HepG2 (cell line): ENCODE data around the gene GNG10. TPM values are rescaled to one million over a fixed set of nuclear protein-coding genes. Genes with fewer than 3 reads are reported as not detected.

Experiments used
- AGO2 ChIP-seq: fragments of 200-400 bp; formaldehyde crosslinking; optimal IDR thresholded peaks from 2 replicates; pipeline ENCODE3; 2017; ENCODE audit warnings: mild to moderate bottlenecking, low read depth, low read length, moderate library complexity
- ATF1 ChIP-seq: IDR thresholded peaks from 2 replicates; pipeline ENCODE4 v1.6.1; 2016; ENCODE audit warnings: mild to moderate bottlenecking, control low read depth
- CEBPB ChIP-seq: IDR thresholded peaks from 2 replicates; pipeline ENCODE4 v1.6.1; 2011; ENCODE audit warnings: low read depth, low read length, improper control_type of control experiment, borderline replicate concordance
- CREB1 ChIP-seq, 2 experiments: fragments of 450-650 bp in 1 of 2; IDR thresholded peaks; 2 replicates each; pipeline ENCODE4 v1.6.1; 2016 to 2017; ENCODE audit warnings: control low read depth in 1 of 2, mild to moderate bottlenecking in 1 of 2, missing compliant biosample characterization in 1 of 2, missing genetic modification characterization in 1 of 2
- DDIT3 ChIP-seq: sonication (generic); formaldehyde crosslinking; IDR thresholded peaks from 2 replicates; pipeline ENCODE4 v1.4.0; 2020; ENCODE audit warnings: mild to moderate bottlenecking, missing genetic modification reagents
- FOSL2 ChIP-seq: sonication (generic); formaldehyde crosslinking; IDR thresholded peaks from 2 replicates; pipeline ENCODE4 v1.4.0; 2020; ENCODE audit warnings: missing genetic modification reagents
- GATAD2A ChIP-seq: IDR thresholded peaks from 2 replicates; pipeline ENCODE4 v1.6.1; 2016
- HNF4G ChIP-seq, 2 experiments: sonication (generic) in 1 of 2; formaldehyde crosslinking in 1 of 2; IDR thresholded peaks; 2 replicates each; pipeline versions ENCODE4 v1.4.0 to v1.6.1; 2011 to 2020; ENCODE audit warnings: borderline replicate concordance in 2 of 2, low read depth in 2 of 2, mild to moderate bottlenecking in 2 of 2, low read length in 1 of 2, missing genetic modification reagents in 1 of 2, moderate library complexity in 1 of 2
- MTF1 ChIP-seq: sonication (generic); formaldehyde crosslinking; IDR thresholded peaks from 2 replicates; pipeline ENCODE4 v1.5.0; 2020; ENCODE audit warnings: missing genetic modification reagents
- NONO ChIP-seq, 2 experiments: fragments of 450-650 bp in 1 of 2; sonication (generic) in 1 of 2; formaldehyde crosslinking in 1 of 2; IDR thresholded peaks in 1 of 2; conservative IDR thresholded peaks in 1 of 2; 2 replicates each; pipeline versions ENCODE4 v1.6.1 to v1.8.0; 2017 to 2022; ENCODE audit warnings: mild to moderate bottlenecking in 1 of 2, missing genetic modification reagents in 1 of 2, moderate library complexity in 1 of 2
- ONECUT2 ChIP-seq: sonication (generic); formaldehyde crosslinking; IDR thresholded peaks from 2 replicates; pipeline ENCODE4 v1.4.0; 2020; ENCODE audit warnings: missing genetic modification reagents
- SALL1 ChIP-seq: sonication (generic); formaldehyde crosslinking; IDR thresholded peaks from 2 replicates; pipeline ENCODE4 v1.8.0; 2022; ENCODE audit warnings: mild to moderate bottlenecking, missing genetic modification reagents
- SNAPC2 ChIP-seq: sonication (generic); formaldehyde crosslinking; IDR thresholded peaks from 2 replicates; pipeline ENCODE4 v1.8.1; 2022; ENCODE audit warnings: mild to moderate bottlenecking, missing genetic modification reagents
- SRF ChIP-seq: IDR thresholded peaks from 2 replicates; pipeline ENCODE4 v1.6.1; 2011; ENCODE audit warnings: mild to moderate bottlenecking, low read depth, low read length, moderate library complexity
- ZNF564 ChIP-seq: sonication (generic); formaldehyde crosslinking; IDR thresholded peaks from 2 replicates; pipeline ENCODE4 v1.8.1; 2023; ENCODE audit warnings: mild to moderate bottlenecking, missing genetic modification reagents
- polyA plus RNA-seq, 8 experiments: library from polyadenylated mRNA; depleted of rRNA in 3 of 8; stranded (reverse) in 7 of 8; unstranded in 1 of 8; fragments of >200 nt; fragmentation: Illumina TruSeq in 4 of 8; extraction: Trizol in 4 of 8; gene quantifications; 2 replicates each; pipeline versions ENCODE4 v1.2.1 to v1.2.3, GENCODE V29; 2011 to 2016; ENCODE audit warnings: low read depth in 4 of 8, missing spikeins in 1 of 8, mixed read lengths in 1 of 8; ENCODE audit not compliant: insufficient read depth in 1 of 8
- total RNA-seq, 5 experiments: library from RNA; depleted of rRNA; stranded (reverse); fragments of >200 nt; fragmentation: Illumina TruSeq; extraction: Trizol; gene quantifications; 2 replicates each; pipeline ENCODE4 v1.2.3, GENCODE V29; 2016; ENCODE audit warnings: low read depth in 1 of 5
- TF ChIP-seq, protein P1 (sequence below): sonication (generic); formaldehyde crosslinking; conservative IDR thresholded peaks from 2 replicates; pipeline ENCODE4 v1.4.0; 2020; ENCODE audit warnings: mild to moderate bottlenecking, missing genetic modification reagents, moderate library complexity
- TF ChIP-seq, protein P2 (sequence below): sonication (generic); formaldehyde crosslinking; IDR thresholded peaks from 2 replicates; pipeline ENCODE4 v1.4.0; 2020; ENCODE audit warnings: missing genetic modification reagents, mild to moderate bottlenecking, borderline replicate concordance
- TF ChIP-seq, protein P3 (sequence below): sonication (generic); formaldehyde crosslinking; IDR thresholded peaks from 2 replicates; pipeline ENCODE4 v1.4.0; 2020; ENCODE audit warnings: missing genetic modification reagents, borderline replicate concordance

GNG10 gene
- total and polyA plus RNA-seq, 2 of the 13 experiments (the other 11 are each of a cell fraction or from before 2014, with no cell fraction given), result 29.8 to 32.4 TPM

DNA sequence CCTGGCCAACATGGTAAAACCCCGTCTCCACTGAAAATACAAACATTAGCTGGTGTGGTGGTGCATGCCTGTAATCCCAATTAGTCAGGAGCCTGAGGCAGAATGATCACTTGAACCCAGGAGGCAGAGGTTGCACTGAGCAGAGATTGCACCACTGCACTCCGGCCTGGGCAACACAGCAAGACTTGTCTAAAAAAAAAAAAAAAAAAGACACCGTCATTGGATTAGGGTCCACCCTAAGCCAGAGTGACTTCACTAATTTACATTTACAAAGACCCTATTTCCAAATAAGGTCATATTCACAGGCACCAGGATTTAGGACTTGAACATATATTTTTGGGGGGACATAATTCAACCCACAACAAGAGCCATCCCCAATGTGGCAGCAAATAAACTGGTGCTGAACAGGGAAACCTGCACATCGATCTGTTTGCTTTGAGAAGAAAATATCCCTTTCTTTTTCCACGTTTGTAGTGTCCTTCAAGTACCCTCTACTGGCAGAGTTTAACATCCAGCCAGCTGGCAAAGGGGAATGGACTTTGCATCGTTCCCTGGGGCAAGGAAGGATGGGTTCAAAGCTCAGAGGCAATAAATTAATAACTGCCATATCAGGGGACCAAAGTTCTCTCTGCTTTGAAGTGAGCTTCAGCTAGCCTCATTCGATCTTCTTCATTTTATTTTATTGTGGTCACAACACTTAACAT is 34.0 kb upstream of the GNG10 start (continued):
- TF ChIP-seq, protein P1, sequence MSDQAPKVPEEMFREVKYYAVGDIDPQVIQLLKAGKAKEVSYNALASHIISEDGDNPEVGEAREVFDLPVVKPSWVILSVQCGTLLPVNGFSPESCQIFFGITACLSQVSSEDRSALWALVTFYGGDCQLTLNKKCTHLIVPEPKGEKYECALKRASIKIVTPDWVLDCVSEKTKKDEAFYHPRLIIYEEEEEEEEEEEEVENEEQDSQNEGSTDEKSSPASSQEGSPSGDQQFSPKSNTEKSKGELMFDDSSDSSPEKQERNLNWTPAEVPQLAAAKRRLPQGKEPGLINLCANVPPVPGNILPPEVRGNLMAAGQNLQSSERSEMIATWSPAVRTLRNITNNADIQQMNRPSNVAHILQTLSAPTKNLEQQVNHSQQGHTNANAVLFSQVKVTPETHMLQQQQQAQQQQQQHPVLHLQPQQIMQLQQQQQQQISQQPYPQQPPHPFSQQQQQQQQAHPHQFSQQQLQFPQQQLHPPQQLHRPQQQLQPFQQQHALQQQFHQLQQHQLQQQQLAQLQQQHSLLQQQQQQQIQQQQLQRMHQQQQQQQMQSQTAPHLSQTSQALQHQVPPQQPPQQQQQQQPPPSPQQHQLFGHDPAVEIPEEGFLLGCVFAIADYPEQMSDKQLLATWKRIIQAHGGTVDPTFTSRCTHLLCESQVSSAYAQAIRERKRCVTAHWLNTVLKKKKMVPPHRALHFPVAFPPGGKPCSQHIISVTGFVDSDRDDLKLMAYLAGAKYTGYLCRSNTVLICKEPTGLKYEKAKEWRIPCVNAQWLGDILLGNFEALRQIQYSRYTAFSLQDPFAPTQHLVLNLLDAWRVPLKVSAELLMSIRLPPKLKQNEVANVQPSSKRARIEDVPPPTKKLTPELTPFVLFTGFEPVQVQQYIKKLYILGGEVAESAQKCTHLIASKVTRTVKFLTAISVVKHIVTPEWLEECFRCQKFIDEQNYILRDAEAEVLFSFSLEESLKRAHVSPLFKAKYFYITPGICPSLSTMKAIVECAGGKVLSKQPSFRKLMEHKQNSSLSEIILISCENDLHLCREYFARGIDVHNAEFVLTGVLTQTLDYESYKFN (CRISPR knock-in tag), result peak; percentile 34; the same call in 1 of the 2 replicates
- TF ChIP-seq MTF1 (CRISPR knock-in tag) (no peak), NONO (IDR thresholded peaks at IDR 0.05) (no peak), NONO (CRISPR knock-in tag; conservative IDR thresholded peaks at IDR 0.05) (no peak), GATAD2A (CRISPR knock-in tag) (peak; percentile 54), AGO2 (no peak), ONECUT2 (peak; percentile 82), CREB1 (IDR thresholded peaks at IDR 0.05) (no peak), CREB1 (CRISPR knock-in tag; IDR thresholded peaks at IDR 0.05) (peak; percentile 43; the same call in 1 of the 2 replicates), CEBPB (peak; percentile 49; the same call in 1 of the 2 replicates), HNF4G (IDR thresholded peaks at IDR 0.05; ENCODE audit: borderline replicate concordance, low read depth, low read length) (peak; percentile 78), HNF4G (CRISPR knock-in tag; IDR thresholded peaks at IDR 0.05; ENCODE audit: borderline replicate concordance, low read depth) (no peak), DDIT3 (CRISPR knock-in tag) (no peak), SRF (peak; percentile 80), ZNF564 (CRISPR knock-in tag) (0 out of 2 replicates have a peak, but pooled peaks have one; percentile 40), ATF1 (CRISPR knock-in tag) (no peak), FOSL2 (CRISPR knock-in tag) (0 out of 2 replicates have a peak, but pooled peaks have one; percentile 11), SALL1 (CRISPR knock-in tag) (peak; percentile 74), SNAPC2 (CRISPR knock-in tag) (peak; percentile 73; the same call in 1 of the 2 replicates)
- TF ChIP-seq, protein P2, sequence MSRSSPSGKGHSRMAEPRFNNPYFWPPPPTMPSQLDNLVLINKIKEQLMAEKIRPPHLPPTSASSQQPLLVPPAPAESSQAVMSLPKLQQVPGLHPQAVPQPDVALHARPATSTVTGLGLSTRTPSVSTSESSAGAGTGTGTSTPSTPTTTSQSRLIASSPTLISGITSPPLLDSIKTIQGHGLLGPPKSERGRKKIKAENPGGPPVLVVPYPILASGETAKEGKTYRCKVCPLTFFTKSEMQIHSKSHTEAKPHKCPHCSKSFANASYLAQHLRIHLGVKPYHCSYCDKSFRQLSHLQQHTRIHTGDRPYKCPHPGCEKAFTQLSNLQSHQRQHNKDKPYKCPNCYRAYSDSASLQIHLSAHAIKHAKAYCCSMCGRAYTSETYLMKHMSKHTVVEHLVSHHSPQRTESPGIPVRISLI (CRISPR knock-in tag), result peak; percentile 70; the same call in 1 of the 2 replicates
- TF ChIP-seq, protein P3, sequence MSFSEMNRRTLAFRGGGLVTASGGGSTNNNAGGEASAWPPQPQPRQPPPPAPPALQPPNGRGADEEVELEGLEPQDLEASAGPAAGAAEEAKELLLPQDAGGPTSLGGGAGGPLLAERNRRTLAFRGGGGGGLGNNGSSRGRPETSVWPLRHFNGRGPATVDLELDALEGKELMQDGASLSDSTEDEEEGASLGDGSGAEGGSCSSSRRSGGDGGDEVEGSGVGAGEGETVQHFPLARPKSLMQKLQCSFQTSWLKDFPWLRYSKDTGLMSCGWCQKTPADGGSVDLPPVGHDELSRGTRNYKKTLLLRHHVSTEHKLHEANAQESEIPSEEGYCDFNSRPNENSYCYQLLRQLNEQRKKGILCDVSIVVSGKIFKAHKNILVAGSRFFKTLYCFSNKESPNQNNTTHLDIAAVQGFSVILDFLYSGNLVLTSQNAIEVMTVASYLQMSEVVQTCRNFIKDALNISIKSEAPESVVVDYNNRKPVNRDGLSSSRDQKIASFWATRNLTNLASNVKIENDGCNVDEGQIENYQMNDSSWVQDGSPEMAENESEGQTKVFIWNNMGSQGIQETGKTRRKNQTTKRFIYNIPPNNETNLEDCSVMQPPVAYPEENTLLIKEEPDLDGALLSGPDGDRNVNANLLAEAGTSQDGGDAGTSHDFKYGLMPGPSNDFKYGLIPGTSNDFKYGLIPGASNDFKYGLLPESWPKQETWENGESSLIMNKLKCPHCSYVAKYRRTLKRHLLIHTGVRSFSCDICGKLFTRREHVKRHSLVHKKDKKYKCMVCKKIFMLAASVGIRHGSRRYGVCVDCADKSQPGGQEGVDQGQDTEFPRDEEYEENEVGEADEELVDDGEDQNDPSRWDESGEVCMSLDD (CRISPR knock-in tag), result 0 out of 2 replicates have a peak, but pooled peaks have one; percentile 33
